HG02938 (cell line): ENCODE data around the gene C22orf39.

Source experiments
- ATAC-seq: cut with Tn5 transposase; IDR thresholded peaks from one replicate; pipeline ENCODE4 v1.9.1; 2021; ENCODE audit warnings: mild to moderate bottlenecking, moderate library complexity; ENCODE audit not compliant: unreplicated experiment

Gene C22orf39

DNA sequence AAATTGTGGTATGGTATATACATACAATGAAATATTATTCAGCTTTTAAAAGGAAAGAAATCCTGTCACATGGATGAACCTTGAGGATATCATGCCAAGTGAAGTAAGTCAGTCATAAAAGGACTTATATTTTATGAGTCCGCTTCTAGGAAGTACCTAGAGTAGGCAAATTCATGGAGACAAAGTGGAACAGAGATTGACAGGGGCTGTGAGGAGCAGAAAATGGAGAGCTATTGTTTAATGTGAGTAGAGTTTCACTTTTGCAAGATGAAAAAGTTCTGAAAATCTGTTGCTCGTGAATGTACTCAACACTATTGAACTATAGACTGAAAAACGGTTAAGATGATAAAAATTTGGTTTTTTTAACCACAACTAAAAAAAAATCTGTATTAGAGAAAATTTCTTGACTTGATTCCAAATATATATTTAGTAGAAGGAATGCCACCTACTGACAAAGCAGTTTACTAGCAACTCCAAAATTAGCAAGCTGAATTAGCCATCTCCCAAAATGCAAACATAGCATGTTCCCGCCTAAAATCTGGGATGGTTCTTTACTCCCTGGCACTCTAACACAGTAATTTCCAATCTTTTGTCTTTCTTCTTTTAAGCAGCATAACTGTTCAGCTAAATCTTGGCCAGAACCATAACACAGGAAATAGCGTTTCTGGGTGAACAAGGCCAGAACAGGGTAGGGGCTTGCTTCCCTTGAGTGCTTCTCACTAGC lies 30.0 kb upstream of the C22orf39 start:
- no peak for ATAC-seq

DNA sequence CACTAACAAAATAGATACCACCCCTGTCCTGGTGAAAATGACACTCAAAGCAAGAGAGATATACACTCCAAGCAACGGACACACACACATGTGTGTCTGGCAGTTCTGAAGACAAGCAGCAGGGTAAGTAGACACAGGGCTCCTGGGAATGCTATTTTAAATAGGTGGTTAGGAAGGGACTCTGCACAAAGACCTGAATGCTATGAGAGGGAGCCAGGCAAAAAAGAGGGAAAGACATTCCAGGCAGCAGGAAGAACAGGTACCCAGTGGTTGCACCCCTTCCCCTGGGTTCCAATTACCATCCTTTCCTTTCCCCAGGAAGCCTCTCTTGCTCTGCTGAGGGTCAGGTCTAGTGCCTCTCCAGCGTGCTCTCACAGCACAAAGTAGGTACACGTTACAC lies 28.5 kb upstream of the C22orf39 start:
- no peak for ATAC-seq

DNA sequence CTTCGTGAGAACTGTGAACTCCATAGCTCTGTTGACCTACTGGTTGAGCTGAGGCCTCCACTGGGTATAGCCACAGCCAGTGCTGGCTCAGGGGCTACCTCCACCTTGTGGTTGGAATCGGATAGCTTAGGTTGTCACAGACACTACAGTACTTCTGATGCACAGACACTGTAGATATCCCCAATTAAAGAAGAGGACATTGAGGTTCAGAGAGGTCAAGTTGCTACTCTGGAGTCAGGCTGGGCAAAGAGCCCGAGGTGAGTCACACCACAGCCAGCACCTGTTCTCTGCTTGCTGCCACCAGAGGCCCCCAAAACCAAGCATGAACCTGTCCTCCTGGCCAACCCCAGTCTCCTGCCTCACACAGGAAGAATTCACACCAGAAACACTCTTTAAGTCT lies 26.1 kb upstream of the C22orf39 start:
- ATAC-seq, result no peak

DNA sequence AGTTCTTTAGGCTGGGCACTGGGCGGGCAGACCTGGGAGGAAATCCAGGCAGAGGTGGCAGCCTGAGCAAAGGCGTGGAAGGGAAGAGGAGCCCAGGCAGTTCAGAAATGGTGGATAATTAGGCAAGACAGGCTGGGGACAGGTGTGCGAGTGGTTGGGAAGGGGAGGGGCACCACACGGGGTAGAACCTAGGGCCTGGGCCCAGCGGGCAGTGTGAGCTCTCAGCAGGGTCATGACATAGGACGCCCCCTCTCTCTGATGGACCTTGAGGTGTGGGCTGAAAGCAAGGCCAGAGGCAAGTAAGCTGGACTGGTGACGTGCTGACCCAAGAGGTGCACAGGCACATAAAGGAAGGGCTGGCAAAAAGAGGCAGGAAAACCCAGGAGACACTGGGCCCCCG lies 24.7 kb upstream of the C22orf39 start:
- no peak for ATAC-seq

DNA sequence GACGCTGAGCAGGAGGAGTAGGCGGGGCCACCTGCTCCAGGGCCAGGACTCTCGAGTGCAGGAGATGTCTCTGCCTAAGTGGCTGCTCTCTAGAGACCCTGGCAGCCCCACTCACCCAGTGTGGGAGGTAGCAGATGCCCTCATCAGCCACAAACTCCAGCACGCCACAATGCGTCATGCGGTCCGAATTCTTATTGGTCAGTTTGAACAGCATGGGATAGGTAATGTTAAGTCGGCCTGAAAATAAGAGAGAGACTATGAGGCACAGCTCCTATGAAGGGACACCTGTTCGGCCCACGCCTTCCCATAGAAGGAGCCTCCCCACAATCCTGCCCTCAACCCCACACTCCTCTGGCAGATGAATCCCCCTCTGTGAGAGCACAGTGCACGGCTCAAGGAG lies 24.1 kb upstream of the C22orf39 start:
- ATAC-seq, result no peak

DNA sequence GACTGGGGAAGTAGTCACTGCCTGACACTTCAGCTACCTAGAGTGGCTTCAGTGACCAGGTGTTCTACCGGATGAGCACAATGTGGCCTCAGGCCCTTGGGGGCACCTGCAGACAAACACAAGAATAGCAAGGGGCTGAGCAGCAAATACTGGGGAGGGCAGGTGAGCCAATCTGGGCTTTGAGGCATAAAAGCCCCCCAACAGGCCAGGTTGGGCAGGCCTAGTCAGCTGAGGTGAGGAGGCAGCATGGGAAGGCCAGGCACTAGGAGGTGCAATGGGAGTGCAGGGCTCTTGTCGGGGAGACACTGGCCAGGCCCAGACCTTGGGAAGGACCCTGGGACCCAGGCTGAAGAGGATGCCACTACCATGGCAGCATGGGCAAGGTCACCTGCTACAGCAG lies 22.5 kb upstream of the C22orf39 start:
- ATAC-seq, result no peak

DNA sequence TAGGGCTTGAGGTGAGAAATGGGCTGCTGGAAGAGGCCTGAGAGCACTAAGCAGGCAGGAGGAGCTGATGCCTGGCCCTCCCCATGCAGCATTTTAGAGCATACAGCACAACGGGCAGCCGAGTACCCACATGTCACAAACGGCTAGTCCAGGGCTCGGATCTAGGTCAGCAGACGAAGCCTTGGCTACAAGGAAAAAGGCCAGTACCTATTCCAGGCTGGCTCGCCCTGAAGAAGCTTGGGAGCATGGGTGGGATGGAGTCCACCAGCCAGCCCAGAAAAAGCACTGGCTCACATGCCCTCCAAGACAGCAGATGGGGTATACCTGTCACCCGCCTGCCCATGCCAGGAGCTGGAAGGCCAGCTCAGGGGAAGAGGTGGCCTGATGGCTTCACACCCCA lies 21.9 kb upstream of the C22orf39 start:
- ATAC-seq, result no peak

DNA sequence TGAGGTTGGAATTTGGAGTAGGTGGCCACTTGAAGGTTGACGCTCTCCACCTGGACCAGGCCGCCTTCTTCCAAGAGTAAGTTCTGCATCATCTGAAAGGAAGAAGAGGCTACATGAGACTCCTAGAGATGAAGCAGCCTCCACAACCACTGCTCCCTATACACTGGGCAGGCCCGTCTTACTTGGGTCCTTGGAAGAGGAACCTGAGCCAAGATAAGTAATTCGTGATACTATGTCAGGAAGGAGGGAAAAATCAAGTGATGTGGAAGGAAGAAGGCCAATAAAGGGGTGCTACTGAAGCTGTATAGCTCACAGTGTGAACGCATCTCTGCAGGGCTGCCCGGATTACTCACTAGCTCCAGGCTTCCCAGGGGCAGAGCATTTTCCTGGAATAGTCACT lies 20.4 kb upstream of the C22orf39 start:
- no peak for ATAC-seq

DNA sequence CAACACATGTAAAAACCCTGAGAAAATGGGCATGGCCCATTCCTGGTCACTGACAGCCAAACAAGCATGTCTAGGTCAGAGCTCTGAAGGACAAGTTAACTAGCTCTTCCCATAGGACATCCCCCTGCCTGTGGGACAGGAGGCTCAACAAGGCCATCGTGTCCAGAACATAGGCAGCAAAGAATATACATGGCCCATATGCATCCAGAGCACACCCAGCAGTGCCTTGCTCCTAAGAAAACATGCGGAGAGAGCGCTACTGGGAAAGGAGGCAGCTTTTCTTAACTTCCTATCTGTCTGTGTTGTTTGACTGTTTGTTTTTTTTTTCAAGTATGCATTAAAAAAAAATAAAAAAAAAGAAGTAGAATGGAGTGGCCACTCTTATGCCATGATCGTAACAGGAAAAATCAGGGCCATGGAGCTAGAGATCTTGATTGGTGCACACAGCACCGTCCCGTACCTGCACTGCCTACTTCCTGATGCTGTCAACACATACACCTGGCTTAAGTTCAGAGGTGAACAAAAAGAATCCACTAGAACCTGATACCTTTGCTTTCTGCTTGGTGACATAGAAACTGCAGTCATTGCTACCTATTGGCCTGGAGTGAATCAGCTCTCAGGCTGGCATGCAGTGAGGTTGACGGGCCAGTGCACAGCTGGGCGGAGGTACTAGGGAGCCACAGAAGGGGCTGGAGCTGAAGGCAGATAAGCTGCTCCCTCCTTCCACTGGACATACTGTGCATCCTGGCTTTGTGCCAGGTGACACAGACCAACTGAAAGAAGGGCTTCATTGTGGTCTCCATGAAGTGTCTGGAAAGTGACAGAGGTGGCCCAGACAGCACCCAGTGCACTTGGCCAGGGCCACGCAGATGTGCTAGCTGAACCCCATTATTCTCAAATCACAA lies 19.6 kb upstream of the C22orf39 start:
- ATAC-seq, result no peak

DNA sequence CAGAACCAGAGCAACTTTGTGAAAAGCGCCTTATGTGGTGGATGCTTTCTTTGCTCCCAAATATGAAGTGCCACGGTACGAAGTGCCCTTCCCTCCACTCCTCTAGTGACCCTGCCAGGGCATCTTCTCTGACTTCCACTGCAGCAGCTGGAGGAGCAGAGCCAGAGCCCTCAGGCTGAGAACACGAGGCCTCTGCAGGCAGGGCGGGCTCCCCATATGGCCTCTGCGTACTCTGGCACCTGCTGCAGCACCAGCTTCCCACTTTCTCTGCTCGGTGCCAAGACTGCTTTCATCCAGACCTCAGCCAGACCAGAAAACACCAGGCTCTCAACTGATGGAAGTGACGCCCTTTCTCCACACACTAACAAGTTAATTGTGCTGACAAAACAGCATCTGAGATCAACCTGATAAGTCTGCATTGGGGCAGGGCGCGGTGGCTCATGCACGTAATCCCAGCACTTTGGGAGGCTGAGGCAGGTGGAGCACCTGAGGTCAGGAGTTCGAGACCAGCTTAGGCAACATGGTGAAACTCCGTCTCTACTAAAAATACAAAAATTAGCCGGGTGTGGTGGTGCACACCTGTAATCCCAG lies 18.7 kb upstream of the C22orf39 start:
- no peak for ATAC-seq

DNA sequence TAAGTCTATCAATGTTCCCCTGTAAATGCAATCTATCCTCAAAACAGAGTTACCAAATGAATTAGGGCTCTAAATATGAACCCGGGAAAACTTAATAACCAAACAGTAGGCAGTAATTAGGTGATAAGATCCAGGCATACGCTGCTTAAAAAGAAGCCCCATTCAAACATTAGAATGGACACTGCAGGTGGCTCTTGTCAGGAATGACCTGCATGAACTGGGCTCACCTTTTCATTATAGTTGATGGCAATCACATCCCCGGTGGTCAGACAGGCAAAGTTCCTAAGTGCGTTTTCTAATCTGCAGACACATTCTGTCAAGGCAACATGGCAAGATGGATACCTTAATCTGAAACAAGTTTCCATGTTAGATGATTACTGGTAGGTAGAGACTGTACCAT lies 17.5 kb upstream of the C22orf39 start:
- no peak for ATAC-seq

DNA sequence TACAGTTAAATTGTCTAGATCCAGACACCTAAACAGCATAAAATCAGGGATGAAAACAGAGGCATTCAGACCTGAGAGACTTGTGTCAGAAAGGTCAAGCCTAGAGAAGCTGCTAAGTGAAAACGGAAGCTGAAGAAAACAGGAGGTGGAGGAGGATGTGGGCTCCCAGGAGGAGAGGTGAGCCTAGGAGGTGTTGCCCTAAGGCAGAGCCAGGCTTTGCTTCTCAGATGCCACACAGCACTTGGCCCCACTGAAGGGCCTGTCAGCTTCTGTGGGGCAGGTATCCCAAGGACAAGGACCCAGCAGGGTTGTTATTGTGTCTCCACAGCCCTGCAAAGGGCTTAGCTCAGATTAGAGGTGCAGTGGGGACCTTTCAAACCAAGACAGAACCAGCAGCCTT lies 17.0 kb upstream of the C22orf39 start:
- no peak for ATAC-seq

DNA sequence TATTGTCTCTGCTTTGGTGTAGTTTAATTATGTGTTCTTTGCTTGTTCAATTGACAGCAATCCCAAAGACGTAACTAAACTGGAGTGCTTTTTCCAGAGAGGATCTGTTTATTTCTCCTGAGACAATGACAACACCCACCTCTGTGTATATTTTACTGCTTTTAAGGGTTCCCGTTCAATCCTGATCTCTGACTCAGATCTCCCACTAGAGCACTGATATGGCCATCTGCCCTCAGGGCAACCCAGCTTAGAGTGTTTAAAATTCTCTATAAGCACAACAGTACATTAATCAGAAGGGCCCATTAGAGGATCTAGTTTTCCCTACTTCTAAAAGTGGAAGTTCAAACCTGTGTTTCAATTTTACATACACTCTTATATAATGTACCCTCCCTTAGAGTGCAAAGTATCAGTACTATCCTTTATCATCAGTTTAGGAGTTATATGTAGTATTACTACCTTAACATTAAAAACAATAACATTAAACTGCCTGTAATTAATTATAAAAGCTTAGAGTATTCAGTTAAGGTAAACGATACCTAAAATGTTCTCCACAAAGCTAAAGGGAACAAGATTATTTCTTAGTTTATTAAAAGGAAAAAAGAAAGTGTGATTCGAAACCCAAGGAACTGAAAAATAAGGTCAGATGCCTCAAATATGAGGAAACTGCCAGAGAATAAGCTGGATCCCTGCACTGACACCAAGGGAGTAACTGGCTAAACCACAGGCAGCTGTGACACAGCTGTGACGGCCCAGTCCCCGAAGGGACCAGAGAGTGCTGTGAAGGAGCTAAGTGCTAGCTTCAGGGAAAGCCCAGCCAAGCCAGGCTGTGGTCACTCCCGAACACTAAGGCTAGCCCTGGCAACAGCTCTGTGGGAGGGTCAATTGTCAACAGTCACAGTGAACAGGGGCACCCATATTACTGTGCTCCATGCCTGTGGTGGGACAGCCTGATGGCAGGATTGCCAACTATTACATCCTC lies 16.3 kb upstream of the C22orf39 start:
- ATAC-seq, result no peak

DNA sequence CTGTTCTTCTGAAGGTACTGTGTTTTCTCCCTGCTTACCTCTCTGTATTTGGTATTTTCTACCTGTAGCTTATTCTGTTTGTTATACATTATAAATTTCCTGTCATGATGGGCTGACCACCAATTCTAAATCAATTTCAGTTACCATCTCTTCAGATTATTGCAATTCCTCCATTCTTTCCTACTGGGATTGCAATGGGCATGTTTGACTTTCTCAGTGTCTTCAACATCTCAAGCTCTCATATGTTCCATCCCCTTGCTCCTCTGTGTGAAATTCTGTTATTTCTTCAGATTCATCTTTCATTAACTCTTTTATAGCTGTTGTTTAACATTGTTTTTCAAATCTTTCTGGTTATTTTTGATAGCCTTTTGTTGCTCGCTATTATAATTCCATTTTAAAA lies 15.5 kb upstream of the C22orf39 start:
- no peak for ATAC-seq

DNA sequence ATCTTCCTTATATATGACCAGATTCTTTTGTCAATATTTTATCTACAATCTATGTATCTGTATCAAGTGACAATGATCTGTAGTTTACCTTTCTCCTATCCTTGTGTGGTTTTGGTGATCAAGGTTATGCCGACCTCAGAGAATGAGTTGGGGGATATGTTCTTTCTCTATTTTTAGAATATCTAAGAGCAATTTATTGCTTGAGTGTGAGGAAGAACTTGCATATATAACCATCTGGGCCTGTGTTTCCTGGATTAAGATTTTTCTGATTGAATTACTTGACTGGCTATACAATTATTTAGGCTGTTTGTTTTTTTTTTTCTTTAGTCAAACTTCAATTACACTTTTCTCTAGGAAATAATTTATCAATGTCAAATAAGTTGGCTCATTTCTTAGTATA lies 14.0 kb upstream of the C22orf39 start:
- ATAC-seq, result no peak

DNA sequence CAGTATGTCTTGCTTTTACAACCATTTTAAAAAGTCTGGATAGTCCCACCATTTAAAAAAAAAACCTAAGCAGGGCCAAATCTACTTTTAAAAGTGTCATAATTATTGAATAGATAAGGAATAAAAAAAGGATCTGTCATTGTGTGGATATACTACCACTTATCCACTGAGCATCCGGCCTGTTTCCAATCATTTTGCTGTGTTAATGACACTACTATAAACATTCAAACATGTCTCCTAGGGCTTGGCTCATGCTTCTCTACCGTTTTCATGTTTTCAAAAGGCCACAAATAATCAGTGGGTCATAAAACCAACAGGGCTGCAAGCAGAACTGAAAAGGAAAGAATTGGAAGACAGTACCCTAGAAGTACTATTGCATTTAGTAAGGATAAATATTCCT lies 12.5 kb upstream of the C22orf39 start:
- no peak for ATAC-seq

DNA sequence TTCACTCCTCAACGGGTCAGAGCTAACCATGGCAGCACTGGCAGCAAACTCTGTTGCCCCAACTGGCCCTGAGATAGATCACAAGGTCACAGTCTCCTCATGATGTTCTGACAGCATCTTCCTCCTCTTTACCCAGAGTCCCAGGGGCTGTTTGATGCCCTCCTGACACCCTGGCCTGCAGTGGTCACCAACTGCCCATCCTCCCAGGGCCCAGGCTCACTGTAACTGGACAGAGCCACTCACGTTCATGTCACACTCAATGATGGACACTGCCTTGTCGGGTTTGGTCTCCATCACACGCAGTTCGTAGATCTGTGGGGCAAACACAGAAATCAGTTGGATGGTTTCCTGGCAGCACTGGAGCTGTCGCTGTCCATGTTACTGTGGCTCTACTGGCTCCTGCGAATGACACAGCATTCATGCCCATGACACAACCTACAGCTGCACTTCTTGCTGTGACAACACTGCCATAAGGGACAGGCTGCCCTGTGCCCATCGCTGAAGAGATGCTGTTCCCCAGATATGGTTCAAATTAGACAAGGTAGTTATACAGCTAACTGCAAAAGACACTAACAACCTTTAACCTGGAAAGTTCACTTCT lies 10.4 kb upstream of the C22orf39 start:
- no peak for ATAC-seq

DNA sequence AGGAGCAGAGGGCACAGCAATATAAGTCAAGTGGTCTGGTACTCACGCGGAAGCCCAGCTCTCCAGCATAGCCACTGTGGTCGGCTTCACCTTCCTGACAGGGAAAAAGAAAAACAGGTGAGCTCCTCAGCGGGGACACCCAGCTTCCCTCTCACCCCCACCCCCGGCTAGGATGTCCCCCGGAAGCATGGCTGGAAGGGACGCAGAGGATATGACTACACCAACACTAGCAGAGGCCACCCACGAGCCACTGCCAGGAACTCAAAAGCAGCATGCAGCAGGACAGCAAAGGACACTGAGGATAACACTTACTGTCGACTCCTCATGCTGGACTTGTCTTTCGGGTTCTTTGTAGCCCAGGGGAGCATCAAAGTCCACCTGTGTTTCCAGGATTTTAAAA lies 9.0 kb upstream of the C22orf39 start:
- ATAC-seq, result no peak

DNA sequence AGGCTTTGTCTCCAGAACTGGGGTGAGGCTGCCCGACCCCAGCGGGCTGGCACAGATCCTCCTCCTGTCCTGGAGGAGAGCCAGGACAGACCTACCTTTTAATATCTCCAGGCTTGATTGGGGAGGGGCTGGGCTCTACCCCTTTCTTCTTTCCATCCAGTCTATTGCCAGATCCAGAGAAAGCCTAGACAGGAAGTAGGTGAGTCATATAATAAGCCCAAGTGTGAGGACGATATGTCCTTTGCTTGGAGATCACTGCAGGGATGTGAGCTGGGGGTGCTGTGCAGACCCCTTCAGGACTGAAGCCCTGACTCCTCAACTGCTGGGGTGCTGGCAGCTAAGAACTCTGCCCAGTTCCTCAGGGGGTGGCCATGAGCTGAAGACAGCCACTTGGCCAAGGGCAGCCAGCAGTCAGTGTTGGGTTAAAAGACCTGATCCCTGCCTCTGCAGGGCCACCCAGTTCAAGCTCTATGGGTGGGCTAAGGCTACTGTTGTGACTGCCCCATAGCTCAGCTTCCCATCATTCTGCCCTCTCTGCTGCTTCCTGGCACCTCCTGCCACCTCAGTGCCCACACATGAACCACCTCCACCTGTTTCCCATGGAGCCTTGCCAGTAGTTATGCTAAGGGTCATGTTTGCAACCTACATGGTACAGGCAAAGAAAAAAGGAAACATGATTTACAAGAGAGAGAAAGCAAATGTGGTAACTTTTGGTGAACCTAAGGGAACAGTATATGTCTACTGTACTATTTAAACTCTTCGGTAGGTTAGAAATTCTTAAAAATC lies 8.3 kb upstream of the C22orf39 start:
- ATAC-seq, result no peak

DNA sequence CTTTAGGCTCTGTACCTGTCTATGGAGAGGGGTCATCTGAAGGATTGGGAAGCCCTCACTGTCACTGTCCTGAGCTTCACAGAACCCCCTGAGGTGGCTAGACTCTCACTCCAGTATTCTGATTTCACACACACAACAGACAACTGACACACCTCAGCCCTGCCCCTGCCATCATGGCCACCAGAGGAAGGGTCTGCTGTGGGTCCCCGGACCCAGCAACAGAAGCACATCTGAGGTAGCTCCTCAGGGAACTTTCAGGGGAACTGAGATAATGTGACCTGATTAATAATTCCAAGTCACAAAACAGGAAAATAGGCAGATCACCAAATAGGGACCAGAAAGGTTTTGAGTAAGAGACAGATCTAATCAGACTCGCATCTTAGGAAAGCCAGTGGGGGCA lies 7.5 kb upstream of the C22orf39 start:
- ATAC-seq, result no peak
